ENCODE data around the gene ARHGEF19.

DNA sequence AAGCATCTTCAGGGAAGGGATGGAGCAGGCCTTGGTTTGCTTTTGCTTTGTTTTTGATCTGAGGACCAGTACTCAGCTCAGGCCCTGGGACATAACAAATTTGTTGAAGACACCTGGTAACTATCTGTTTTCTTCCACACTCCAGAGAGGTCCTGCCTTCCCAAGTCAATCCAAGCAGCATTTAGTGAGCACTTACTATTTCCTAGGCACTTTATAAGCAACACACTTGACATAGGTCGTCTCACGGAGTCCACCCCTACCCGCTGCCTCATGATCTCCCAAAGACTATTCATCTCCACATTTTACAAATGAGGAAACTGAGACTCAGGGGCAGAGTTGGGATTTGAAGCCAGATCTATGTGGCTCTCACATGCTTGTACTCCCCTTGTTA, 42.2 kb downstream of the ARHGEF19 start:
- TF ChIP-seq, protein P1, sequence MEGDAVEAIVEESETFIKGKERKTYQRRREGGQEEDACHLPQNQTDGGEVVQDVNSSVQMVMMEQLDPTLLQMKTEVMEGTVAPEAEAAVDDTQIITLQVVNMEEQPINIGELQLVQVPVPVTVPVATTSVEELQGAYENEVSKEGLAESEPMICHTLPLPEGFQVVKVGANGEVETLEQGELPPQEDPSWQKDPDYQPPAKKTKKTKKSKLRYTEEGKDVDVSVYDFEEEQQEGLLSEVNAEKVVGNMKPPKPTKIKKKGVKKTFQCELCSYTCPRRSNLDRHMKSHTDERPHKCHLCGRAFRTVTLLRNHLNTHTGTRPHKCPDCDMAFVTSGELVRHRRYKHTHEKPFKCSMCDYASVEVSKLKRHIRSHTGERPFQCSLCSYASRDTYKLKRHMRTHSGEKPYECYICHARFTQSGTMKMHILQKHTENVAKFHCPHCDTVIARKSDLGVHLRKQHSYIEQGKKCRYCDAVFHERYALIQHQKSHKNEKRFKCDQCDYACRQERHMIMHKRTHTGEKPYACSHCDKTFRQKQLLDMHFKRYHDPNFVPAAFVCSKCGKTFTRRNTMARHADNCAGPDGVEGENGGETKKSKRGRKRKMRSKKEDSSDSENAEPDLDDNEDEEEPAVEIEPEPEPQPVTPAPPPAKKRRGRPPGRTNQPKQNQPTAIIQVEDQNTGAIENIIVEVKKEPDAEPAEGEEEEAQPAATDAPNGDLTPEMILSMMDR (conservative IDR thresholded peaks at IDR 0.05; ENCODE audit: low read depth, low read length), result no peak
- TF ChIP-seq POLR2A (IDR thresholded peaks at IDR 0.05; ENCODE audit: low read depth, low read length), result no peak
- no peak for TF ChIP-seq RAD21 (IDR thresholded peaks at IDR 0.05; ENCODE audit: low read length)
- TF ChIP-seq RCOR1 (IDR thresholded peaks at IDR 0.05; ENCODE audit: insufficient replicate concordance, low read length), result no peak
- no peak for TF ChIP-seq SMC3 (IDR thresholded peaks at IDR 0.05; ENCODE audit: low read depth, low read length)
